ENCODE data around the gene TRIML1.
"Not testable (repeated sequence)": the region's sequence is repeated elsewhere in the genome, so short reads cannot be mapped to it uniquely, and the experiment has no call there.

The TRIML1 gene

DNA sequence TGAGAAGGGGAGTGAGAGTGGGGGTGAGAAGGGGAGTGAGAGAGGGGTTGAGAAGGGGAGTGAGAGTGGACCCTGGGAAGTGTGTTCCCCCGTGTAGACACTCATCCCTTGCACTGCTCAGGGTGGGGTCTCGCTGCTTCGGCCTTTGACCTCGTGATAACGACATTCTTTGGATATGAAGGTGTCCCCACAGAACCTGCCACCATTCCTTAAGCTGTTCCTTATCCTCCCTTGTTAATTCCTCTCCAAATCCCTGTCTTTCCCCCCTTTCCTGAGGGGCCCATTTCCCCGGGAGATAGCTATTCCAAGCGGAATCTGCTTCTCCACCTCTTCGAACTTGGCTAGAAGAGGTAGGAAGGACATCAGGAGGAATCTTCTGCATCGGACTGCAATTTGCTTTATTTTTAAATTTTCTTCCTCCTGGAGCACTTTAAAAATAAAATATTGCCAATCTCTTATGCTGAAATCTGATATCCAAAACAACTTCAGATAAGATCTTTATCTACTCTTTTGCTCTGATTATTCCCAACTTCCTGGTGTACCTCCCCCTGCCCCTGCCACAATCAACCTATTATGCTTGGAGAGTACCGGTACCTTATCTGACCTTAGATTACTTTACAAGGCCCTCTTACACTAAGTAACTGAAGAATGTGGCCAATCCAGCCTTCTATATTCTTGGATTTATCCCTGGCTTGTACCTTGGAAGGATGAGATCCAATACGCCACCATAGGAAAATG lies 15.6 kb downstream of the TRIML1 start:
- DNase-seq = no peak

DNA sequence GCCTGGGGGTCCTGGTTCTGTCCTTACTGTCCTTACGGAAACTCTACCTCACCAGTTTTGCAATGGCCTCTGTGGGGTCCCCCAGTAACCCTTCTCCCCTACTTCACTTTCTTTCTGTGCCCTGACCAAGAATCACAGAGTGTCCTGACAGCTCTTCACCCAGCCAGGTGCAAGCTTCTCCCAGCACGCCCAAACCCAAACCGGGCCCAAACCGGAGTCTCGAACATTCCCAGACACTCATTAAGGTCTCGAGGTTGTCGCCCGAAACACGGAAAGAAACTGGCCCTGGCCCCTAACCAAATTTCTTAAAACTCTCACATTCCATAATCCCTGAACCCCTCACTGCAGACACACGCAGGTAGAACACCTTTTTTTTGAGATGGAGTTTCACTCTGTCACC lies 19.1 kb downstream of the TRIML1 start:
- no peak for DNase-seq

DNA sequence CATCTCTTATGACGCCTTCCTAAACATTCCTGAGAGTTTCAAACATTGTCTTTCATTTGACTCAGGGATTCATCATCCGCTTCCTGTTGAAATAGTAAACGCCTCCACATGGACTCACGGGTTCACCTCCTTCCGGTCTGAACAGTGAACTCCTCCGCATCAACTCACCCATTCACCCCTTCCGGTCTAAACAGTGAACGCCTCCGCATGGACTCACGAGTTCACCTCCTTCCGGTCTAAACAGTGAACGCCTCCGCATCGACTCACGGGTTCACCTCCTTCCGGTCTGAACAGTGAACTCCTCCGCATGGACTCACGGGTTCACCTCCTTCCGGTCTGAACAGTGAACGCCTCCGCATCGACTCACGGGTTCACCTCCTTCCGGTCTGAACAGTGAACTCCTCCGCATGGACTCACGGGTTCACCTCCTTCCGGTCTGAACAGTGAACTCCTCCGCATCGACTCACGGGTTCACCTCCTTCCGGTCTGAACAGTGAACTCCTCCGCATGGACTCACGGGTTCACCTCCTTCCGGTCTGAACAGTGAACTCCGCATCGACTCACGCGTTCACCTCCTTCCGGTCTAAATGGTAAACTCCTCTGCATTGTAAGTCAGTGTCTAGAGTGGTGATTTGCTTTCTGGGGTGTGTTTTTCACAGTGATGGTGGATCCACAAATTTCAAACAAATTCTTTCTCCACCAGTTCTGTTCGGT lies 20.4 kb downstream of the TRIML1 start:
- DNase-seq = not testable (repeated sequence)

- DNase-seq = no peak
These were observed 21.2 kb downstream of the TRIML1 start for GRCh38 chr4:188160406-188160805.

- DNase-seq = no peak
These were observed 21.9 kb downstream of the TRIML1 start for GRCh38 chr4:188161167-188161566.

DNA sequence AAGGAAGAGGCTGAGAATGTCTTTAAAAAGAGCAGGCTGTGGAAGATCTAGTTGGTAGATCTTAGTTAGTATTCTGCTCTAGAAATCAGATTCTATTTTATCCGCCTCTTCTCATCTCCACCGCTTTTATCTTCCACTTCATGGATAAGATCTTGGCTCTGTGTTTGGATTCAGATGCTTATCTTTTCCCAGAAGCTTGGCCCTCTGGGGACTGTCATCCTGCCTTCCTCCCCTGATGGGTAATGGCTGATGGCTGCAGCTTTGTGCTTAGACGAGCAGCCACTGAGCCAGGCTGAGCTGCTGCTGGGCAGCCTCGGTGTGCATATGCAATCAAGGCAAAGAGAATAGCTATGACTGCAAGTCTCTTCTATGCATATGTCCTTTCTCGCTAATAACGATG lies 23.5 kb downstream of the TRIML1 start:
- no peak for DNase-seq

DNA sequence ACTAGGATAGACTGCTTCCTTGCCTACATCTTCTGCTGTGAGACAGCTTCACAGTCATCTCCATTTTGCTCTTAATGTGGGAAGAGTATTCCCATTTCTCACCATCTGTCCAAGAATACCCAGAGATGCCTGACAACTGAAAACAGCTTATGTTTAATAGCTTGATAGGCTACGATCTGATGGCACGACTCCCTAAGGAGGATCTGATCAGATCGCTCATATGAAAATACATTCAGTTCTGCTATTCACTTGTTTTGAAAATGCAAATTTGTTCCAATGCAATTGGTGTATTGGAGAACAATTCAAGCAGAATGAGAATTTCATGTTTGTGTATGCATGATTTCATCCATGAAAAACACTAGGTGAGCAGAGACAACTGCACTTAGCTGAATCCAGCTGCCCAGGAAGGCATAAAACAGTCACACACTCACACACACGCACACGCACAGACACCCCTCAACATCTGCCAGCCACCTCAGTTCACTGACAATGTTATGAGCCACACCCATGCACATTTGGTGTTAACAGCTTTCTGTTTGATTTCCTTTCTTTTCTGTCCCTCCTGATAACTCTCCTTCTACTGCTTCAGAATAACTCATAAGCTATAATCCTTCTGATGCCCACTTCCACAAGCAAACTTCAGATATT lies 29.6 kb downstream of the TRIML1 start:
- DNase-seq = no peak

DNA sequence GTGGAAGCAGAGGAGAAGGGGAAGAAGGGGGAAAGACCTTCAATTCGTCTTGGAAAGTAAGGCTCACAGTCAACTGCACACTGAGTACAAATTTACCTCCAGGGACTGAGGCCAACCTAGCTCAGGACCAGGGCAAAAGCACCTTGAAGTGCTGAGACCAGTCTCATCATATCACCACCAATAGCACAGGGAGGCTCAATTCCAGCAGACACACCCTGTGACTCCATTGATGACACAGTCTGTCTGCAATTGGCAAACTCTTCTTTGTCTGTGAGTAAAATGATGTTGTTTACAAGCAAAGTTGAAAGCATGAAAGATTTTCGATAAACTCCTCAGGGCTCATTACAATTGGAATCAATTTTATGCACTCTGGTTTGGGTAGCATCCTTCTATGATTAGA lies 32.3 kb downstream of the TRIML1 start:
- no peak for DNase-seq

DNA sequence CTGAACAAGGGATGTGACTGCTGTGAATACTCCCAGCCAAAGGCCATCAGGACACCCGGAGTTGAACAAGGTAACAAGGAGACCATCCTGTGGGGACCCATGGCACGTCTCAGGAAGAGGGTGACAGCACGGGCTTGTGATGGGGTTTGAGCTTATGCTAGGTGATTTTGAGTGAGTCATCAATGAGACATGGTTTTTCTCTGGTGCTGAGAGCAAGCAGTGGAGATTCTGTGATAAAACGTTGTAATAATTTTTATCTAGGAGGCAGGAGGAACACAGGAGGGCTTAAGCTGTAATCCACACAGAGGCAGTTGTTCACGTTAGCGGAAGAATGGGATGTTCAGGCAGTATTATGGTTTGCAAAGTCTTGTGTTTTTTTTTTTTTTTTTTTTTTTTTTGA lies 36.0 kb downstream of the TRIML1 start:
- no peak for DNase-seq

- no peak for DNase-seq
These were observed 38.9 kb downstream of the TRIML1 start for GRCh38 chr4:188177997-188178675.

GRCh38 chr4:188178806-188179205 lies 39.6 kb downstream of the TRIML1 start:
- DNase-seq = no peak

- DNase-seq = no peak
These were observed 47.9 kb downstream of the TRIML1 start for GRCh38 chr4:188187106-188187505.

DNA sequence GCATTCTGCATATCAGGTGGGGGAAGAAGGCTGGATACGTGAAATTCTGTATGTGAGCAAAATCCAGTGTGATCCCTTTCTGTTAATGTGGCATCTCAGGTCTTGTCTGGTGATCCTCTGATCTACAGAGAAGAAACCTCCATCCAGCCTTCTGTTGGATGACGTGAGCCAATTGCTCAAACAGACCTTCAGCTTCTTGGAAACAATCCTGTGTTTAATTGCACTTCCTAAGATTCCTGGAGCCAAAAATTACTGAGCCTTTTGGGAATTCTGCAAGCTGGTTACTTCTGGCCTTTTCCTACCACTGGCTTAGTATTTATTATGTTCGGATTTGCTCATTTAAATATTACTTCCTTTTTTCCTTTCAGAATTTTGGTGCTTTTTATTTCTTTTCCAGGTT lies 51.2 kb downstream of the TRIML1 start:
- no peak for DNase-seq

DNA sequence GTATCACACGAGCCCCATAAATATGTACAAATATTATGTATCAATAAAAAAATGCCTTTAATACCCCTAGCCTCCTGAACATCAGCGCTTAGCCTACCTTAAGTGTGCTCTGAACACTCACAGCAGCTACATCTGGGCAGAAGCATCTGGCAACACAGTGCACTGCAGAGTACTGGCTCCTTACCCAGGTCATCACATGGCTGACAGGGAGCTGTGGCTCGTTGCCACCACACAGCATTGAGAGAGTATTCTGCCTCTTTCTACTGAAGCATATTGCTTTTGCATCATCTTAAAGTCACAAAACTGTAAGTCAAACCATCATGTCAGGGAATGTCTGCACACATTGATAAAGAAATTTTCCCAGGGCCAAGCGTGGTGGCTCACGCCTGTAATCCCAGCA lies 55.2 kb downstream of the TRIML1 start:
- no peak for DNase-seq

DNA sequence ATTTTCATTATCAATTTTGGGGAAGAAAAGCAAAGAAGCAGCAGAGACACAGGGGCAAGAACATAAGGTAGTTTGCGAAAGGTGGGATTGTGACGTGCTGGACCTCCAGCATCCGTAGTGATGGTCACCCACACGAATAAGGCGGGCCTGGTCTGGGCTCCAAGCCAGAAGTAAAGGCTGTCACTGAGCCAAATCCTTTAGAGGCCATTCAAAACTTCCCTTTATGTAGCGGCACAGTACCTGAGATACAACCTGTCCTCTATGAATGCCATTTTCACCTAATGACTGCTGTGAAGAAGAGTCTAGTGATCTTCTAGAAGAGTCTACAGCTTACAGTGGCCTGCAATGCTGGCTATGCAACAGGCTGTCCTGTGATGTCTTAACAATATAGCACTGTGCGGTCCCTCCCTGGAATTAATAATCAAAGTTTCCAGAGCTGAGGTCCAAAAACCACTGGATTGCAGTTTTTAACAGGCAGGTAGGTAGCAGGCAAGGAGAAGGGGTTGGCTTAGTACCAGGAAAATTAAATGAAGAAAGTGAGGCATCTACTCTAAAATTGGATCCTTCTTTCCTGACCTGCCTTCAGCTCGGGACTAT lies 56.2 kb downstream of the TRIML1 start:
- DNase-seq = no peak

DNA sequence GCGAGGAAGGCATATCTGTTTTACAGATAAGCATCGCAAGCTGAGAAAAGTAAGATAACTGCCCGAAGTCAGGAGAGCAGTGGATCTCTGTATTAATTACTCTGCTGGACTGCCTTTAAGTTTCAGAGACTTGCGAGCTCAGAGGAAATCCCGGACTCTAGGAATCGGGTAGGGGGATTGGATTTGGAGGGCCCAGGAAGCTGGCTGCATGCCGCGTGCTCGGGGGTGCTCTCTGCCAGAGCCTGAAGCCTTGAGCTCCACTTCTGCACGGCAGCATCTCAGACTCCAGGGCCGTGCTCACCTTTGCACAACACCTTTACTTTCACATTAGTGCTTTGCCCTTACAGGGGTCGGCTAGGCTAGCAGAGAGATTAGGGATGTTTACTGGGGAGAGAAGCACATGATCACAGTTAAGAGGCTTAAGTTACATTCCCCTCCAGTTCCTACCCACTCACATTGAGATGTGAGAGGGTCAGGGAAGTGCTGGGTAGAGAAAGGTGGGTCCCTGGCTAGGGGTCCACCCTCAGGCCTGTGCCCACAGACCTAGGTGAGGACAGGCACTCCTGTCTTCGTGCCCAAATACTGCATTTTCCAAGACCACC lies 57.0 kb downstream of the TRIML1 start:
- DNase-seq = no peak

Data from T-helper 2 cell (primary cell).